ENCODE results near the gene CRTC1. TPM values are rescaled to one million over a fixed set of nuclear protein-coding genes. Genes with fewer than 3 reads are reported as not detected.

Gene CRTC1
- total RNA-seq, 4 donors from 2014 or later: 4.1 to 6.3 (median 4.7) TPM

GRCh38 chr19:18671303-18672043 lies 12.0 kb upstream of the CRTC1 start:
- Histone ChIP-seq H3K9me3 (no peaks in the 10 kb centered on the region), H3K27me3 (no peaks in the 10 kb centered on the region), H3K4me1 (peaks cover 11% of the 10 kb centered on the region), H3K36me3 (peaks cover 25% of the 10 kb centered on the region), H3K27ac (no peak overlapping the region), H3K4me3 (no peak overlapping the region)
- DNase-seq (ENCODE audit: low spot score in 2 of 2): no peak
- 63% methylated on average over 31 of the region's 35 CpGs for WGBS
- TF ChIP-seq CTCF (IDR thresholded peaks at IDR 0.05): no peak
- no peak for TF ChIP-seq POLR2A (IDR thresholded peaks at IDR 0.05)
- no peak for TF ChIP-seq EP300 (IDR thresholded peaks at IDR 0.05)
- TF ChIP-seq POLR2AphosphoS5 (IDR thresholded peaks at IDR 0.05): no peak

- Histone ChIP-seq H3K4me3 (no peak overlapping the region), H3K36me3 (peaks cover 25% of the 10 kb centered on the region), H3K27ac (no peak overlapping the region), H3K9me3 (no peaks in the 10 kb centered on the region), H3K4me1 (peaks cover 11% of the 10 kb centered on the region), H3K27me3 (no peaks in the 10 kb centered on the region)
- no peak for DNase-seq (ENCODE audit: low spot score in 2 of 2)
- no peak for TF ChIP-seq POLR2AphosphoS5 (IDR thresholded peaks at IDR 0.05)
- no peak for TF ChIP-seq EP300 (IDR thresholded peaks at IDR 0.05)
- no peak for TF ChIP-seq POLR2A (IDR thresholded peaks at IDR 0.05)
- TF ChIP-seq CTCF (IDR thresholded peaks at IDR 0.05): no peak
- 65% methylated on average over 16 of the region's 24 CpGs for WGBS
Measured at GRCh38 chr19:18672044-18672451, 11.4 kb upstream of the CRTC1 start.

- TF ChIP-seq EP300 (IDR thresholded peaks at IDR 0.05): no peak
- no peak for TF ChIP-seq CTCF (IDR thresholded peaks at IDR 0.05)
- TF ChIP-seq POLR2AphosphoS5 (IDR thresholded peaks at IDR 0.05): no peak
- TF ChIP-seq POLR2A (IDR thresholded peaks at IDR 0.05): no peak
- DNase-seq (ENCODE audit: low spot score in 2 of 2): no peak
- no peaks in the 10 kb centered on the region for H3K9me3 ChIP-seq
- peaks cover 19% of the 10 kb centered on the region for H3K4me1 ChIP-seq
- H3K4me3 ChIP-seq: no peak overlapping the region
- H3K27me3 ChIP-seq: no peaks in the 10 kb centered on the region
- 51% methylated on average over 11 of the region's 13 CpGs for WGBS
- no peak overlapping the region for H3K27ac ChIP-seq
- H3K36me3 ChIP-seq: peaks cover 21% of the 10 kb centered on the region
Measured at GRCh38 chr19:18672606-18673337, 10.7 kb upstream of the CRTC1 start.

- no peaks in the 10 kb centered on the region for H3K27me3 ChIP-seq
- WGBS: 71% methylated on average over 9 of the region's 11 CpGs
- no peak for TF ChIP-seq POLR2AphosphoS5 (IDR thresholded peaks at IDR 0.05)
- TF ChIP-seq EP300 (IDR thresholded peaks at IDR 0.05): no peak
- H3K27ac ChIP-seq: no peak overlapping the region
- peaks cover 3% of the 10 kb centered on the region for H3K36me3 ChIP-seq
- DNase-seq (ENCODE audit: low spot score in 2 of 2): no peak
- H3K4me1 ChIP-seq: peaks cover 28% of the 10 kb centered on the region
- H3K9me3 ChIP-seq: no peaks in the 10 kb centered on the region
- H3K4me3 ChIP-seq: no peak overlapping the region
Measured at GRCh38 chr19:18674616-18675015, 8.9 kb upstream of the CRTC1 start.

GRCh38 chr19:18675779-18676178 lies 7.7 kb upstream of the CRTC1 start:
- Histone ChIP-seq H3K27me3 (no peaks in the 10 kb centered on the region), H3K9me3 (no peaks in the 10 kb centered on the region), H3K27ac (no peak overlapping the region), H3K36me3 (no peaks in the 10 kb centered on the region), H3K4me3 (no peak overlapping the region), H3K4me1 (peaks cover 28% of the 10 kb centered on the region)
- DNase-seq (ENCODE audit: low spot score in 2 of 2): no peak
- WGBS: 67% methylated on average over 5 of the region's 5 CpGs
- TF ChIP-seq POLR2AphosphoS5 (IDR thresholded peaks at IDR 0.05) (no peak), CTCF (IDR thresholded peaks at IDR 0.05) (no peak), POLR2A (IDR thresholded peaks at IDR 0.05) (no peak), EP300 (IDR thresholded peaks at IDR 0.05) (no peak)
